ENCODE data around the gene C4BPA.

Gene C4BPA

DNA sequence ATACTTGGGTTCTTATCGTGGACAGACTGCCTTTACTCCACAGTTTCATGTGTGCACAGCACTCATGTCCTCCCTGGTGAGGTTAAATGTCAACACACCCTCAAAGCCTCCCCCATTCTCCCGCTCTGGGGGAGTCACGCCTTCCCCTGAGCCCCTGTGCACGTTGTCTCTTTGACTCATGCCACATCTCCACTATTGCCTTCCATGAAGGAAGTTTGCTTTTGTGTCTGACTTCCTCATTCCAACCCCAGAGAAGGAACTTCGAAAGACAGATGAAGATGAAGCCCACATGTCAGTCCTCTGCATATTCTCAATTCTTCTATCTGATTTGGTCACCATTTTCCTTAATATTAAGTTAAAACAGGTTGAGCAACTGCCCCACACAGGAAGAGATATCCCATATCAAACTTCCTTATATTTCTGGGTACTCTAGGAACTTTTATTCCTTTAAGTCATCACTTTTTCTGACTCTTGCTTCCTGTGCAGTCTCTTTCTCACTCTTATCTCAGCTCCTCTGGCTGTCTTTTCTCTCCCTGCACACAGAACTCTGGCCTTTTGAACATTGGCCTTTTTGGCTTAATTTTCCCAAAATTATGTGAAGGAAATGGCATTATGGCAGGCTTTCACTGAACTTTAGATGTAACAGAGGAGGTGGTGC, 41.5 kb downstream of the C4BPA start:
- Histone ChIP-seq H3K4me3 (ENCODE audit: insufficient read depth, low read depth, low read length) (no peak overlapping the region), H3K36me3 (ENCODE audit: control insufficient read depth, insufficient read depth, low read length) (no peaks in the 10 kb centered on the region), H3K27ac (ENCODE audit: insufficient read depth, low read depth, low read length, poor library complexity, severe bottlenecking) (no peak overlapping the region), H3K4me1 (ENCODE audit: control insufficient read depth, insufficient read depth, low read length) (no peaks in the 10 kb centered on the region), H3K9me3 (ENCODE audit: control insufficient read depth, low read length) (no peaks in the 10 kb centered on the region), H3K27me3 (ENCODE audit: control insufficient read depth, insufficient read depth, low read length, poor library complexity, severe bottlenecking) (no peaks in the 10 kb centered on the region)
- 89 to 91% methylated on average over 5 of the region's 5 CpGs for WGBS, 2 experiments

- no peaks in the 10 kb centered on the region for H3K4me1 ChIP-seq (ENCODE audit: control insufficient read depth, insufficient read depth, low read length)
- H3K36me3 ChIP-seq (ENCODE audit: control insufficient read depth, insufficient read depth, low read length) = no peaks in the 10 kb centered on the region
- no peaks in the 10 kb centered on the region for H3K27me3 ChIP-seq (ENCODE audit: control insufficient read depth, insufficient read depth, low read length, poor library complexity, severe bottlenecking)
- no peak overlapping the region for H3K27ac ChIP-seq (ENCODE audit: insufficient read depth, low read depth, low read length, poor library complexity, severe bottlenecking)
- H3K4me3 ChIP-seq (ENCODE audit: insufficient read depth, low read depth, low read length) = no peak overlapping the region
- no peaks in the 10 kb centered on the region for H3K9me3 ChIP-seq (ENCODE audit: control insufficient read depth, low read length)
Observed at GRCh38 chr1:207151920-207152319, 47.9 kb downstream of the C4BPA start.

DNA sequence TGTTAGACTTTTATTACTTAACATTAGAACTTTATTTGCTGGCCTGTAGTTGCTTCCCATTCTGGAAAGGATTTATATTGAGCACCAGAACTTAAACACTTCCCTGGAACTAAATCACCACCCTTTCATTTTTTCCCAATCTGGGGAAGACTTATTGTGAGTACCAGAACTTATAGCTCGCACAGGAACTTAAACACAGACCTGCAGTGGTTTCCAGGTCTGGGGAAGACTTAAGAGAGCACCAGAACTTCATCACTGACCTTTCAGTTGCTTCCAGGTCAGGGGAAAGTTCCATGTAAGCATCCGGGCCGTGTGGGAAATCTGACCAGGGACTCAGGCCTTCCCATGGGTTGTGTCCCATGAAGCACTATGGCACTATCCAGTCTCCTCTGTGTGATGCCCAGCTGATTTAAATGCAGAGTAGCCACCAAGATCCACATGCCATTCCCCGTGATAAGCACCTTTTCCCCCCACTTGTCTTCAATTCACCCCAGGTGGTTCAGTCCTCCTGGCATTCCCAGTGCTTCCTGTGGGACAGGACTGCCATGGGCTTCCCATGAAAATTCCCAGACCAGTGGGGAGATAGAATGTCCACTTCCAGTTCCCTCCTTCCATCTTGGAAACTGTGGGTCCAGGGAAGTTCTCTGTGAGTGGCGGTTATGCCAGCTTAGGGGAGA, 48.9 kb downstream of the C4BPA start:
- Histone ChIP-seq H3K27ac (ENCODE audit: insufficient read depth, low read depth, low read length, poor library complexity, severe bottlenecking) (no peak overlapping the region), H3K4me3 (ENCODE audit: insufficient read depth, low read depth, low read length) (no peak overlapping the region), H3K9me3 (ENCODE audit: control insufficient read depth, low read length) (no peaks in the 10 kb centered on the region), H3K27me3 (ENCODE audit: control insufficient read depth, insufficient read depth, low read length, poor library complexity, severe bottlenecking) (no peaks in the 10 kb centered on the region), H3K36me3 (ENCODE audit: control insufficient read depth, insufficient read depth, low read length) (no peaks in the 10 kb centered on the region), H3K4me1 (ENCODE audit: control insufficient read depth, insufficient read depth, low read length) (no peaks in the 10 kb centered on the region)
- WGBS, 2 experiments = 86% methylated on average over 5 of the region's 5 CpGs

- 90 to 95% methylated on average over 3 of the region's 3 CpGs for WGBS, 2 experiments
- H3K9me3 ChIP-seq (ENCODE audit: control insufficient read depth, low read length) = no peaks in the 10 kb centered on the region
- no peaks in the 10 kb centered on the region for H3K27me3 ChIP-seq (ENCODE audit: control insufficient read depth, insufficient read depth, low read length, poor library complexity, severe bottlenecking)
- H3K27ac ChIP-seq (ENCODE audit: insufficient read depth, low read depth, low read length, poor library complexity, severe bottlenecking) = no peak overlapping the region
- H3K4me1 ChIP-seq (ENCODE audit: control insufficient read depth, insufficient read depth, low read length) = no peaks in the 10 kb centered on the region
- no peak overlapping the region for H3K4me3 ChIP-seq (ENCODE audit: insufficient read depth, low read depth, low read length)
- H3K36me3 ChIP-seq (ENCODE audit: control insufficient read depth, insufficient read depth, low read length) = no peaks in the 10 kb centered on the region
Observed at GRCh38 chr1:207155028-207155427, 51.0 kb downstream of the C4BPA start.

DNA sequence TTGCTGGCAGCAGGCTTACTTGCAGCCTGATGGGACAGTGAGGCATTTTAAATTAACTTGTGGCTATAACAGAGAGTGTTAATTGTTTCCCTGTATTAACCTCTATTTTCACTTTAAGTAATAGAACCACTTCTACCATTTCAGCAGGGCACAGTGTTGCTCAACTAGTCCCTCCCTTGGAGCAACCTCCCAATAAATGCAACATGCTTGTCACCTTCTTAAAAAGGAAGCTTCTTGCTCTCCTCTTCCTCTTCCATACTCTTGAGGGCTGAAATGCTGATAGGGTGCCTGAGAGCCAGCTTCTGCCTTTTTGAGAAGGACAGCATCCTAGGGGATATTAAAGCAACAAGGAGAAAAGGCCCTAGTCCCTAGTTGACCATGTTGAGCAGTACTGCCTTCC, 52.1 kb downstream of the C4BPA start:
- Histone ChIP-seq H3K4me1 (ENCODE audit: control insufficient read depth, insufficient read depth, low read length) (no peaks in the 10 kb centered on the region), H3K27me3 (ENCODE audit: control insufficient read depth, insufficient read depth, low read length, poor library complexity, severe bottlenecking) (no peaks in the 10 kb centered on the region), H3K36me3 (ENCODE audit: control insufficient read depth, insufficient read depth, low read length) (no peaks in the 10 kb centered on the region), H3K9me3 (ENCODE audit: control insufficient read depth, low read length) (no peaks in the 10 kb centered on the region), H3K27ac (ENCODE audit: insufficient read depth, low read depth, low read length, poor library complexity, severe bottlenecking) (no peak overlapping the region), H3K4me3 (ENCODE audit: insufficient read depth, low read depth, low read length) (no peak overlapping the region)

DNA sequence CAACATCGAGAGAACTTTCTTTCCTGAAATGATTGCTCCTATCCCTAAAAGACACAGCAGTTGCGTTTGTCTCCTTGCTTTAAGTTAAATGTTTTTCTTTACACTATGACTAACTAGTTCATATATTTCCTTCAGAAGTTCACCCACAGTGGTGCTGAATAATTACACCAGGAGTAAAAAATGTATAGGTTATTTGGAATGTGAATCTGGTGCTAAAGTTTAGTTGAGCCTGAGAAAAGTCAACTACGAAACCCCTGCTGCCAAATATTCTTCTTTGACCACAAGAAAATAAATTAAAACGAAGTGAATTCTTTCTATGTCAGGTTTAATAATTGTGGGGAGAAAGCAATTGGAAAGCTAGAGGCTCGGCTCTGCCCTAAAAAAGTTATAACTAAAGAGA, 52.8 kb downstream of the C4BPA start:
- no peak overlapping the region for H3K27ac ChIP-seq (ENCODE audit: insufficient read depth, low read depth, low read length, poor library complexity, severe bottlenecking)
- H3K36me3 ChIP-seq (ENCODE audit: control insufficient read depth, insufficient read depth, low read length) = no peaks in the 10 kb centered on the region
- H3K4me3 ChIP-seq (ENCODE audit: insufficient read depth, low read depth, low read length) = no peak overlapping the region
- no peaks in the 10 kb centered on the region for H3K4me1 ChIP-seq (ENCODE audit: control insufficient read depth, insufficient read depth, low read length)
- no peaks in the 10 kb centered on the region for H3K27me3 ChIP-seq (ENCODE audit: control insufficient read depth, insufficient read depth, low read length, poor library complexity, severe bottlenecking)
- no peaks in the 10 kb centered on the region for H3K9me3 ChIP-seq (ENCODE audit: control insufficient read depth, low read length)
- 95 to 98% methylated on average over 2 to 4 of the region's 5 CpGs for WGBS, 2 experiments

DNA sequence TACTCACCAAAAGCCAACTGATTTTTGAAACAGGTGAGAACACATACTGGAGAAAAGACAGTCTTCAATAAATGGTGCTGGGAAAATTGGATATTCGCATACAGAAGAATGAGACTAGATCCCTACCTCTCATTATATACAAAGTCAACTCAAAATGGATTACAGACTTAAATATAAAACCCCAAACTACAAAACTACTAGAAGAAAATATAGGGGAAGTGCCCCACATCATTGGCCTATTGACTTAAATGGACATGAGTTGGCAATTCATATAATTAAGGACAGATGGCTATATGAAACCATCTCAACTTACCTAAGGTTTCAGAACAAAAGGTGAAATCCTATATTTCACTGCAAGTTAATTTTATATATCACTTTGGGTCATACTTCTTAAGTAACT, 60.1 kb downstream of the C4BPA start:
- Histone ChIP-seq H3K9me3 (ENCODE audit: control insufficient read depth, low read length) (no peaks in the 10 kb centered on the region), H3K4me1 (ENCODE audit: control insufficient read depth, insufficient read depth, low read length) (no peaks in the 10 kb centered on the region), H3K27me3 (ENCODE audit: control insufficient read depth, insufficient read depth, low read length, poor library complexity, severe bottlenecking) (no peaks in the 10 kb centered on the region), H3K27ac (ENCODE audit: insufficient read depth, low read depth, low read length, poor library complexity, severe bottlenecking) (no peak overlapping the region), H3K4me3 (ENCODE audit: insufficient read depth, low read depth, low read length) (no peak overlapping the region), H3K36me3 (ENCODE audit: control insufficient read depth, insufficient read depth, low read length) (no peaks in the 10 kb centered on the region)
- 82 to 83% methylated on average over 1 of the region's 1 CpG for WGBS, 2 experiments

DNA sequence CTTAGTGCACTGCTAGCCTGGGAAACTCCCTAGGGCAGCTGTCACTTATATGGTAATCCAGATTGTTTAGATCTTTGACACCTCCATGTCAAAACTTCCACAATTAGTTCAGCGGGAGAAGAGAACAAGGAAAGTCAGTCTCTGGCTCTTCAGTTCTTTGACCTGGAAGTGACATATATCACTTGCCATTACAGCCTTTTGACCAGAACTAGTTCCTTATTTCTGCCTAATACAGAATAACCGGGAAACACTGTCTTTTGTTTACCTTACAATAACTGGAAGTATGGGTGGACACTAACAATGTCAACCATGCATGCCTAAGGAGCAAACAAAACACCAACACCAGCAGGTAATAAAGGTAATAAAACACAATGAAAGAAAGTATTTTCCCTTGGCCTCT, 68.3 kb downstream of the C4BPA start:
- H3K4me1 ChIP-seq (ENCODE audit: control insufficient read depth, insufficient read depth, low read length) = peaks cover 11% of the 10 kb centered on the region
- no peak overlapping the region for H3K27ac ChIP-seq (ENCODE audit: insufficient read depth, low read depth, low read length, poor library complexity, severe bottlenecking)
- no peak overlapping the region for H3K4me3 ChIP-seq (ENCODE audit: insufficient read depth, low read depth, low read length)
- H3K27me3 ChIP-seq (ENCODE audit: control insufficient read depth, insufficient read depth, low read length, poor library complexity, severe bottlenecking) = no peaks in the 10 kb centered on the region
- no peaks in the 10 kb centered on the region for H3K9me3 ChIP-seq (ENCODE audit: control insufficient read depth, low read length)
- H3K36me3 ChIP-seq (ENCODE audit: control insufficient read depth, insufficient read depth, low read length) = no peaks in the 10 kb centered on the region
- 70 to 100% methylated on average over 2 of the region's 2 CpGs for WGBS, 2 experiments

GRCh38 chr1:207172885-207173284, 68.9 kb downstream of the C4BPA start:
- H3K36me3 ChIP-seq (ENCODE audit: control insufficient read depth, insufficient read depth, low read length) = no peaks in the 10 kb centered on the region
- H3K27ac ChIP-seq (ENCODE audit: insufficient read depth, low read depth, low read length, poor library complexity, severe bottlenecking) = no peak overlapping the region
- H3K9me3 ChIP-seq (ENCODE audit: control insufficient read depth, low read length) = no peaks in the 10 kb centered on the region
- H3K27me3 ChIP-seq (ENCODE audit: control insufficient read depth, insufficient read depth, low read length, poor library complexity, severe bottlenecking) = no peaks in the 10 kb centered on the region
- WGBS, 2 experiments = 94 to 97% methylated on average over 4 of the region's 4 CpGs
- peaks cover 11% of the 10 kb centered on the region for H3K4me1 ChIP-seq (ENCODE audit: control insufficient read depth, insufficient read depth, low read length)
- H3K4me3 ChIP-seq (ENCODE audit: insufficient read depth, low read depth, low read length) = no peak overlapping the region

GRCh38 chr1:207173396-207173795, 69.4 kb downstream of the C4BPA start:
- Histone ChIP-seq H3K36me3 (ENCODE audit: control insufficient read depth, insufficient read depth, low read length) (no peaks in the 10 kb centered on the region), H3K27ac (ENCODE audit: insufficient read depth, low read depth, low read length, poor library complexity, severe bottlenecking) (no peak overlapping the region), H3K4me1 (ENCODE audit: control insufficient read depth, insufficient read depth, low read length) (peaks cover 11% of the 10 kb centered on the region), H3K27me3 (ENCODE audit: control insufficient read depth, insufficient read depth, low read length, poor library complexity, severe bottlenecking) (no peaks in the 10 kb centered on the region), H3K4me3 (ENCODE audit: insufficient read depth, low read depth, low read length) (no peak overlapping the region), H3K9me3 (ENCODE audit: control insufficient read depth, low read length) (no peaks in the 10 kb centered on the region)
- WGBS, 2 experiments = 87 to 91% methylated on average over 2 to 4 of the region's 4 CpGs

All from ectodermal cell (in vitro differentiated cells).